Renal pelvis (tissue), 12 donors: ENCODE results near the gene GCC2. TPM values are rescaled to one million over a fixed set of nuclear protein-coding genes. Genes with fewer than 3 reads are reported as not detected.

ENCODE experiments used
- DNase-seq: peaks from one replicate; pipeline ENCODE4 v3.0.0-alpha.2; 2013
- long read RNA-seq, 16 experiments: transcript quantifications; one replicate each; lab custom pipeline, GENCODE V29; 2026
- polyA plus RNA-seq, 3 donors: library from polyadenylated mRNA; unstranded; fragments of 120-200 nt; gene quantifications; one replicate each; pipeline ENCODE4 v1.2.1, GENCODE V29; 2013; ENCODE audit not compliant: insufficient read length in 3 of 3

The GCC2 gene, protein sequence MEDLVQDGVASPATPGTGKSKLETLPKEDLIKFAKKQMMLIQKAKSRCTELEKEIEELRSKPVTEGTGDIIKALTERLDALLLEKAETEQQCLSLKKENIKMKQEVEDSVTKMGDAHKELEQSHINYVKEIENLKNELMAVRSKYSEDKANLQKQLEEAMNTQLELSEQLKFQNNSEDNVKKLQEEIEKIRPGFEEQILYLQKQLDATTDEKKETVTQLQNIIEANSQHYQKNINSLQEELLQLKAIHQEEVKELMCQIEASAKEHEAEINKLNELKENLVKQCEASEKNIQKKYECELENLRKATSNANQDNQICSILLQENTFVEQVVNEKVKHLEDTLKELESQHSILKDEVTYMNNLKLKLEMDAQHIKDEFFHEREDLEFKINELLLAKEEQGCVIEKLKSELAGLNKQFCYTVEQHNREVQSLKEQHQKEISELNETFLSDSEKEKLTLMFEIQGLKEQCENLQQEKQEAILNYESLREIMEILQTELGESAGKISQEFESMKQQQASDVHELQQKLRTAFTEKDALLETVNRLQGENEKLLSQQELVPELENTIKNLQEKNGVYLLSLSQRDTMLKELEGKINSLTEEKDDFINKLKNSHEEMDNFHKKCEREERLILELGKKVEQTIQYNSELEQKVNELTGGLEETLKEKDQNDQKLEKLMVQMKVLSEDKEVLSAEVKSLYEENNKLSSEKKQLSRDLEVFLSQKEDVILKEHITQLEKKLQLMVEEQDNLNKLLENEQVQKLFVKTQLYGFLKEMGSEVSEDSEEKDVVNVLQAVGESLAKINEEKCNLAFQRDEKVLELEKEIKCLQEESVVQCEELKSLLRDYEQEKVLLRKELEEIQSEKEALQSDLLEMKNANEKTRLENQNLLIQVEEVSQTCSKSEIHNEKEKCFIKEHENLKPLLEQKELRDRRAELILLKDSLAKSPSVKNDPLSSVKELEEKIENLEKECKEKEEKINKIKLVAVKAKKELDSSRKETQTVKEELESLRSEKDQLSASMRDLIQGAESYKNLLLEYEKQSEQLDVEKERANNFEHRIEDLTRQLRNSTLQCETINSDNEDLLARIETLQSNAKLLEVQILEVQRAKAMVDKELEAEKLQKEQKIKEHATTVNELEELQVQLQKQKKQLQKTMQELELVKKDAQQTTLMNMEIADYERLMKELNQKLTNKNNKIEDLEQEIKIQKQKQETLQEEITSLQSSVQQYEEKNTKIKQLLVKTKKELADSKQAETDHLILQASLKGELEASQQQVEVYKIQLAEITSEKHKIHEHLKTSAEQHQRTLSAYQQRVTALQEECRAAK (N-terminal part only)
- polyA plus RNA-seq = 10 to 100 TPM; 43.4 to 68.4 (median 56.5) TPM
- long read RNA-seq, donor 1, partial matches to known transcripts = 0 of 2 reads
- long read RNA-seq, donor 1, other reads (novel, unspliced or antisense) = 0 of 2 reads
- long read RNA-seq, donor 2 = 0 reads
- long read RNA-seq, donor 3, partial matches to known transcripts = 5 of 8 reads
- long read RNA-seq, donor 3, other reads (novel, unspliced or antisense) = 0 of 8 reads
- long read RNA-seq, donor 4, partial matches to known transcripts = 0 of 1 reads
- long read RNA-seq, donor 4, other reads (novel, unspliced or antisense) = 0 of 1 reads
- long read RNA-seq, donor 5, partial matches to known transcripts = 0 of 2 reads
- long read RNA-seq, donor 5, other reads (novel, unspliced or antisense) = 0 of 2 reads
- long read RNA-seq, donor 6, full-length matches to known transcripts = 9 of 17 reads
- long read RNA-seq, donor 6, partial matches to known transcripts = 8 of 17 reads
- long read RNA-seq, donor 6, other reads (novel, unspliced or antisense) = 0 of 17 reads
- long read RNA-seq, donor 7, full-length matches to known transcripts = 8 of 14 reads
- long read RNA-seq, donor 7, partial matches to known transcripts = 6 of 14 reads
- long read RNA-seq, donor 7, other reads (novel, unspliced or antisense) = 0 of 14 reads
- long read RNA-seq, donor 8, partial matches to known transcripts = 0 of 3 reads
- long read RNA-seq, donor 8, other reads (novel, unspliced or antisense) = 0 of 3 reads
- long read RNA-seq, donor 9, partial matches to known transcripts = 11 of 14 reads
- long read RNA-seq, donor 9, other reads (novel, unspliced or antisense) = 0 of 14 reads
- long read RNA-seq, donor 10, partial matches to known transcripts = 0 of 5 reads
- long read RNA-seq, donor 10, other reads (novel, unspliced or antisense) = 0 of 5 reads
- long read RNA-seq, donor 11, partial matches to known transcripts = 5 of 8 reads
- long read RNA-seq, donor 11, other reads (novel, unspliced or antisense) = 0 of 8 reads
- long read RNA-seq, donor 12, partial matches to known transcripts = 17 of 22 reads
- long read RNA-seq, donor 12, other reads (novel, unspliced or antisense) = 0 of 22 reads
- long read RNA-seq, donor 13, partial matches to known transcripts = 8 of 11 reads
- long read RNA-seq, donor 13, other reads (novel, unspliced or antisense) = 0 of 11 reads
- long read RNA-seq, donor 14 = 0 reads
- long read RNA-seq, donor 15, partial matches to known transcripts = 8 of 12 reads
- long read RNA-seq, donor 15, other reads (novel, unspliced or antisense) = 0 of 12 reads
- long read RNA-seq, donor 16, partial matches to known transcripts = 7 of 11 reads
- long read RNA-seq, donor 16, other reads (novel, unspliced or antisense) = 0 of 11 reads

DNA sequence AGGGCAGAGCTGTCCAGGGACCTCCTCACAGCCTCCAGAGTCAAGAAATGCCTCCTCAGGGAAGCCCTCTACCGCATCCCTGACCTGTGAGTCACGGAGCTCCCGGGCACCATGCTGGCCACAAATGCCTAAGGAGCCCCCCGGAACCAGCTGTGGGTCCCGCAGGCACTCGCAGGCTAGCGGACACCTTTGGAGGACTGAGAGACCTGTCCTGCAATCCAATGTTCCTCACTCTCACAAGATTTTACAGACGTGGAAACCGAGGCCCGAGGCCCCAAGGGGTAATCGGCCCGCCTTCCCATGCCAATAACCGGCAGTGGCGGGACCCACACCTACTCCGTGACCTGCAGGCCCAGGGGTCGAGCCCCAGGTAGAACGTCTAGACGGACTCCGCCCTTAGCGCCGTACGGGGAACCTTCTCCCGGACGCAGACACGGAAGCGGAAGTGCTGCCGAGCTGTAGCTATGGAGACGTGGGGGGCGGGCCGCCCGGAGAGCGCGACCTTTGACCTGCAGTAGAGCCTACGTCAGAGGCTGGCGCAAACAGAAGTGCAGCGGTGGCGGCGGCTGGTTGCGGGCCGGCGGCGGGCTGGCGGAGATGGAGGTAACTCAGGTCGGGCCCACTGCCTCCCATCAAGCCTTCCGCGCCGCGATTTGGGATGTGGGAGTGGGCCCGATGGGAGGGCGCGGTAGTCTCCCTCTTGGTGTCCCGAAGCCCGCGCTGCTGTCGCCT lies at the start of gene GCC2:
Gene GCC2, plus strand, starts transcription at position 529 of the 732 bp plus-strand sequence. Its CDS starts 69 bp downstream, at position 598.
- peak; percentile 93 for DNase-seq

DNA sequence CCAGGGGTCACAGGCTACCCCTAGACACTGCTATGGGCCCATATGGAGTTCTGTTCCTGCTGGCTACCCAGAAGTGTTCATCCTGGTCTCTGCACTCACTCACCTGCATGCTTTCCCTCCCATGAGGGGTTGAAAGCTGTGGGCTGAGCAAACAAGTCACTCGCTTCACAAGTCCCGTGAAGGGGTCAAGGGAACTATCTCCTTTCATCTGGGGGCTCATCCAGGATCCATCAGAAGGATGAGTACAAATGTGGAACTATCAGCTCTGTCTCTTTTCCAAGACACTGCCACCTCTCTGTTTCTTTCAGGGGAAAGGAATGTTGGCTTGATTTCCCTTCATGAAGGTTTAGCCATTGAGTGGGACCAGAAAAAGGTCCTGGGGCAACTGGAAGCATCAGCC lies 49.5 kb upstream of the GCC2 start:
- DNase-seq = no peak

DNA sequence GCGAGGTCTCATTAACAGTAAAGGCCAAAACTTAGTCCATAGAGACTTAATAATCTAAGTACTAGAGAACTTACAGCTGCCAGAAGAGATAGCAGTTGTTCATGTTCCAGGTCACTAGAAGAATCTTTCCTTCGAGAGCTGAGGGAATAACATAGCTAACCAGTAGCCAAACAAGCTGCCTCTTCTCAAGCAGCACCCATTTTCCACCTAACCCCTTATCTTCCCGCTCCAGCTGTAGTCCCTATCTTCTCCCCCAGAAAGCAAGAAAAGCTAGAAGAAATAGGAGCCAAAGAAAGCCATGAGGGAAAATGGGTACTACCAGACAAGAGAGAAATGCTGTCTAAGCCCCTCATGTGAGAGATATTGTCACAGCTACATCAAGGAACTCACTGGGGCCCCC lies 47.2 kb upstream of the GCC2 start:
- no peak for DNase-seq

DNA sequence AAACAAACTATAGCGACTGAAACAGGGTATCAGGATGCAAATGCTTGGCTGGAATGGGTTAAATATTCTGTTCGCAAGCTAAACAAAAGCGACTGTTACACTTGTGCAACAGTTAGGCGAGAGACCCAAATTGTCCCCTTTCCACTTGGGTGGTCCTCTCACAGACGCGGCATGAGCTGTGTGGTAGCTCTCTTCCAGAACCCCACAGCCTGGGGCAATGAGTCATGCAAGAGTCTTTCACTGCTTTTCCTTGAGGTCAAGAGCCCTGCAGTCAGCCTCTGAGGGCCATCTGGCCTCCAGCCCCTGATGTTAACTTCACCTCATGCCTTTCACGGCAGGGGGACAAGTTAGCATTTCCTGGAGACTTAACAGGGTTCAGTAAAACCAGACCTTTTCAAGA lies 45.5 kb upstream of the GCC2 start:
- DNase-seq = no peak

DNA sequence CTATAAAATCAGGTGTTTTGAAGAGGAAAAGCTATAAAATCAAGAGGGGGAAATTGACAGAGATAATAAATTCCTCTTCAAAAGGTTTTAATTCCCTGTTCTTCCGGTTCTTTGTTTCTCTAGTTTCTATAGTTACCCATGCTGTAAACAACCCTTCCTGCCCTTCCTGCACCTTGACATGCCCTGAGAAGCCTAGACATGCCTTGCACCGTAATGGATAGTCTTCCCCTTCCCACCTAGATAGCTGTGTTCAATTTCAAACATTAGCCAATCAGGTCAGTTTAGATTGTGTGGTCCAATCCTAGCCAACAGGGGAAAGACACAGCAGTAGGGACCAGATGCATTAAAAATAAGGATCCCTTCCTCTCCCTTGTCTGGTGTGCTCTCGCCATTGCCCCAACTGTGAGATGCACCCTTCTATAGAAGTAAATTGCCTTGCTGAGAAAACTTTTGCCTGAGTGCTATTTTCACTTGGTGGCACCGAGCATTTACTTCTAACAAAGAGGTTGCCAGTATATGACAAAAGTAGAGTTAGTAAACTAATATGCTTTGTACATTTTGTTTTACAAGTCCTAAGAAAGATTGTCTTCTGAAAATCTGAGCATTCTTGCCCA lies 44.1 kb upstream of the GCC2 start:
- no peak for DNase-seq

DNA sequence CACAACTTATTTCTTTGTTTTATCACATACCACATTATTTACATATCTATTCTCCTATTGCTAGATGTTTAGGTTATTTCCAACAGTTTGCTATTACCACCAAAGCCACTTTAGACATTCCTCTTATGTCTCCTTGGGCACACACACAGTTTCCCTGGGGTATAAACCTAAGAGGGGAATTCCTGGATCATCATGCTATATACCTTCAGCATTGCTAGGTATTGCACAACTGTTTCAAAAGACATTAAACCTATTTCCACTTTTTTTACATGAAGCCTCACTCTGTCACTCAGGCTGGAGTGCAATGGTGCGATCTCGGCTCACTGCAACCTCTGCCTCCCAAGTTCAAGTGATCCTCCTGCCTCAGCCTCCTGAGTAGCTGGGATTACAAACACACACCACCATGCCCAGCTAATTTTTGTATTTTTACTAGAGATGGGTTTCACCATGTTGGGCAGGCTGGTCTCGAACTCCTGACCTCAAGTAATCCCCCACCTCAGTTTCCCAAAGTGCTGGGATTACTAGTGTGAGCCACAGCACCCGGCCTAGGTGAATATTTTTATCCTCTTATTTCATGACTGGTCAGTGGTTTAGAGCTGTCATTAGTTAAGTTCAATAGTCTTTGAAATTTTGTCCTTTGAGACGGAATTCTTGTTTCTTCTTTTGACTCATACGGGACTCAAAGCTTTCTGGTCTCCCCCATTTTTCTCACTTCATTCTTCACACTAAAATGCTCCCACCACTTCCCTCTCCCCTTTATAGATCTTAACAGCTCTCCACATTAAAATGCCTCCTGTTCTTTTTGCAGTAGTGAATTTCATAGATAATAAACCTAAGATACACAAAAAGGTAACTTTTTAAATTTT lies 40.9 kb upstream of the GCC2 start:
- no peak for DNase-seq

DNA sequence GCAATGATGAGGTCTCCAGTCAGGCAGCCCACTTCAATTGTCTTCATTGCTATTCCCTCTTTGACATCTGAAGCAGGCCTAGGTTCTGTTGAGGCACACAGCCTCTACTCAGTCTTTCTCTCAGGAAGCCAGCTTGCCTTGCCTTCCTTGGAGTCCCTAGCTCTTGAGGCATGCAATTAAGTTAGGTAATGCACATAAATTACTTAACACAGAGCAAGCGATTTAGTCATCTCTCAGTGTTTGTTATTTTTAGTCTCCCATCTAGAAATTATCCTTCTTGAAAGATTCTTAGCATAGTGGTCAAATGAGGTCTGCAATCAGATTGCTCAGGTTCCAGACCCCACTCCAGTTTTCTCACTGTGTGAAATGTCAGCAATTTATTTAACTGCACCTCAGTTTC lies 39.2 kb upstream of the GCC2 start:
- DNase-seq = no peak

DNA sequence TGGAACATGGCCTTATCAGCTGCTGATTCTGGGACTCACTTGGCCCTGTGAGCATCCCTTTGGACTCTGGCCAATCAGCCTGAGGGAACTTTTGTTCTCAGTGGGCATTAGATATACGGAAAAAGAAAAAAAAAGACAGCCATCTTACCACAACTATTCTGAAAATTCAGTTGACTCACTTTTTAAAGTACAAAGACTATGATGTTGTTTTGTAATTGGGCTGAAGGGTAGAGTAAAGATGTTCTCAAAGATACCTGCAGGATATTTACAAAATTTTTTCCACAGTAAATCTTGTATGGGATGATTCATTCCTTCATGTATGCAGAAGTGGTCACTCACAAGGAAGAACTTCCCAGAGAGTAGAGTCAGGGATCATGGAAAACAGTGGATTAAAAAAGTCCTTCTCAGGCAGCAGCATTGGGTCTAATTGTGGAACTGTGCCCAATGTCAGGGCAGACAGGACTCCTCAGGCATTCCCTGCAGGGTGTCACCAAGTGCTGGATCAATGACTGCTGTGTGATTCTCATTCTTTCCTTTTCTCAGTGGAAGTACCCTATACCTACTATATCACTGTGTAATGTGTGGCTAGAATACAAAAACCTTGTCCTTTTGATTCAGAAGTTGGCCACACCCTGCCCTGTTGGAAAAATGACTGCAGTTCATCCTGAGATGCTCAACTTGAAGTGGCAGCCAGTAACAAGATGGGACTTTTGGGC lies 35.9 kb upstream of the GCC2 start:
- DNase-seq = no peak

DNA sequence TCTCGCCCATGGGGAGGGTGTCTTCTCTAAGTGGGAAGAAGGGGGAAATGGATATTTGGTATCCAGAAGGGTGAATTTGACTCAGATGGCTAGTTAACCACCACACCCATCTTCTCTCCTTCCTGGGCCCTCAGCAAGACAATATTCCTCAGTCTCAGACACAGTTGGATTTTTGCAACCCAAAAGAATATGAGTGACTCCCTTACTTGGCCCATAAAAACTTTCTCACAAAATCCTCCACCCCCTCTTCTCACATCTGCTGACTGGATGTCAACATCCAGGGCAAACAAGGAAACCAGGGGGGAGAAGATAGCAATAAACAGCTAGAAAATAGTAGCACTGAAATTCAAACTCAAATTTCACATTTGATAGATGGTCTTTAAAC lies 35.3 kb upstream of the GCC2 start:
- no peak for DNase-seq

DNA sequence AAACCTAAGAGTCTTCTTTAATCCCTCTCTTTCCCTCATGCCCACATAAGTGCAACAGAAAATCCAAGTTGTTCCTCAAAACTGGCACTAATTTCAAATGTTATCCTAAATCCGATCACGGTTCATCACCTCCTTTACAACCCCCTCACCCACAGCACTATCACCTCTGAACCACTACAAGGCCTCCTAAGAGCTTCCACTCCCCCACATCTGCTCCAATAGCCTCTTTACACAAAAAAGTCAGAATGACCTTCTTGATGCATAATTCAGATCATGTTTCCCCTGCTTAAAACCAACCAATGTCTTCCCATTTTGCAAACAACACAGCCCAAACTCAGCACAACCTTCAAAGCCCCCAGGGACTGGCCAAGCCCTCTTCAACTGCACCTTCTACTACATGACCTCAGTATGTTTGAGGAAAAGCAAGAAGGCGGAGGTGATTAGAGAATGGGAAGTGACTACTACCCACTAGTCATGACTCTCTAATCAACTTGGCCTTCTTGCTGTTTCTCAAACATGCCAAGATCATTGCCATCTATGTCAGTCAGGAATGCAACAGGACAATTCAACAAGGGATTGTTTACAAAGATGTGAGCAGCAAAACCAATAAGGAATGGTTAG lies 34.6 kb upstream of the GCC2 start:
- no peak for DNase-seq

DNA sequence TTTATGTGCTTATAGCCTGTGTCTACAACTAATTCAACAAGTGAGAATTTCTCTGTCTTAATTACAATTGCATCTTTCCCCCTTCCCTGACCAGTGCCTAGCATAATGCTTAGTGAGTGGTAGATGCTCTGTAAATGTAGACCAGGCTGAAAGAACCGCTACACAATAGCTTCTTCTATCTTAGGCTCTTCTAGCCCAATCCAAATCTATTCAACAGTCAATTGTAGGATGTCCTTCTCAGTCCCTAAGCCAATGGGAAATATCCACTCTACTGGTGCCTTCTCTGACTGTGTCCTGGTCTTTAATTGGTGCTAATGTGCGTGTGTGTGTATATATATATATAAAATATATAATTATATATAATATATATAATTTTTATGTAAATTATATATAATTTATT lies 34.1 kb upstream of the GCC2 start:
- DNase-seq = no peak

DNA sequence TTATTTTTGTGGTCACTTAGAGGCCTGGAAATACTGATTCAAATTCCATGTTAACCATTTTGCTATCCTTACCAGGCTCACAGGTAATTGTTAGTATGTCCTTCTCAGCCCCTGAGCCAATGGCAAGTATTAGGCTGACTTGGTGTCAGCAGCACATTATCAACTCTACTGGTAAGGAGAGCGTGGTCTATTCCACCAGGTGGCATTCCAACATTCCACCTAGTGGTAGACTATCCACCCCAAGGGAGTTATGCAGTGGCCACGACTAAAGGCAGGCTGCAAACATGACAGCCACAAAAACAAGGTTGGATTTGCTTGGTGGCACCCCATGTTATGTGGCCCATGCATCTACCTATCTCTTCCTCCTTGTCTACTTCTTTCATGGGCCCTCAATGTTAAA lies 31.8 kb upstream of the GCC2 start:
- DNase-seq = no peak

DNA sequence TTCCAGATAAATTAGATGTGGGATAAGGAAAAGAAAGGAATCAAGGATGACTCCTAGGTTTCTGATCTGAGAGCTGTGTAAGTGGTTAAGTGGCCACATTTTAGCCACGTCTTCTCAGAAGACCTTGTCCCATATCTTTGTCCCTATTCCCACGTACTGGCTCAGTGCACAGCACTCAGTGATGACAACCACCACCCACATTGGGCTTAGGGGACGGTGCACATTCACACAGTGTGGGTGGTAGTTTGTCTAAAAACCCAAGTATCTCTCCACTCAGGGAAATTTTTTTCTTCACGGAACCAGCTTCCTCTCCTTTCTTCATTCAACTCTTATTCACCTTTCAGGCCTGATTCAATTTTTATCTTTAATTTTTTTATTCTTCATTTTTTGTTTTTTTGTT lies 30.6 kb upstream of the GCC2 start:
- DNase-seq = no peak

DNA sequence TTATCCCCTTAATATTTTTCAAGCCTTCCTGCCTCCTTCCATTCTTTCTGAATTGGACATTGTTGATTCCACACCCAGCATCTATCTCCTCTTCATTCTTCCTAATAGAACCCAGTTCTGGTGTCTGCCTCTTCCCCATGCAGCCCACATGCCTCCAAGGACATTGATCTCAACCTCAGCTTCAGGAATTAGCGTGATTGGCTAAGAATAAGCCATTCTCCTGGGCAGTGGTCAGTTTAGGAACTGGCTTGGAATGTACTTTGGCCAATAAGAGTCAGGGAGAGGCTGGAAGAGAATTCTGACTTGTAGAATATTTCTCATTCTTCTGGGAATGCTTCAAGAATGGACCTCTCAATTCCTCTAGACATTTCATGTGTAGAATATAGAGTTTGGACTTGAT lies 25.9 kb upstream of the GCC2 start:
- DNase-seq = no peak

DNA sequence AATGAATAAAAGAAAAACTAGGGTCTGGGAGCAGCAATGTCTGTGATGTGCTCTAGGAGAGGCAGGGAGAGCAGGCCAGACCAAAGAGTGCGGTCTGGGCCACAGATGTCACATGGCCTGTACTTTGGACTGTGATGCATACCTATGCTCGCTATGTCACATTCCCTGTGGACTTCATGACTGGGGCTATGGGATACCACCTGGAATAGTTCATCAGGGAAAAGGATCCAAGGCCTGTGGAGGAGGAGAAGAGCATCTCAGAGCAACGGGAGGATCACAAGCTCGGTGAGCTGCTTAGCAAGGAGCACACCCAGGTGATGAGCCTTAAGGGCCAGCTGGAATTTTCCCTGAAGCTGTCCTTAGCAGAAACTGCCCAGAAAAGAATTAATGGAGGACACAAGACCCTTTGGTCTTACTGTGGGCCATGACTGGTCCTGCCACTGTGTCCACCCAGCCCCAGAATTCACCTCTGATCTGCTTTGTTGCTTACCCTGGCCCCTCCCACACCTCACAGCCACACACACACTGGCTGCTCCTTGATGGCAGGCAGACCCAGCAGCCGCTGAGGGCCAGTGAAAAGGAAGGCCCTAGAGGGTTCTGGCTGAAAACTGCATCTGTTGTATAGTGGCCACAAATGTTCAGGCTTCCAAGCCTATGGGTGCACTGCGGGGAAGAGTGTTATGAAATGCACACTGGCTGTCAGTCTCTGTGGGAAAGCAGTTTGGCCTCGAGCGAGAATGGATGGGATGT lies 25.3 kb upstream of the GCC2 start:
- no peak for DNase-seq
